Measurements from ENCODE around the gene RBM24.

- TF ChIP-seq ZNF324 (CRISPR knock-in tag; IDR thresholded peaks at IDR 0.05): no peak
- TF ChIP-seq GABPA (tag; conservative IDR thresholded peaks at IDR 0.05; ENCODE audit: low read depth): no peak
- no peak for TF ChIP-seq IRF2 (CRISPR knock-in tag; IDR thresholded peaks at IDR 0.05)
Measured at GRCh38 chr6:17339308-17339670, 58.1 kb downstream of the RBM24 start.
